GM12878 (cell line): ENCODE measurements around the gene LIX1L. TPM values are rescaled to one million over a fixed set of nuclear protein-coding genes. Genes with fewer than 3 reads are reported as not detected.
A peak's percentile ranks its signal among the peaks of the same experiment; 100 is the strongest.

Experiments used
- ATAC-seq: fragments of 200-7000 bp; cut with Tn5 transposase; 3 replicates; pipeline ENCODE4 v1.9.1; 2020; ENCODE audit warnings: mild to moderate bottlenecking, moderate library complexity
- BruUV-seq: library from RNA; stranded (reverse); fragments of 400-500 nt; replicated peaks from 2 replicates; lab custom pipeline; 2021; lab: Mats Ljungman, UMichigan
- CTCF ChIA-PET: fragments of 300-600 bp; sonication (Branson Sonifier 250); formaldehyde crosslinking; extraction: SDS; loops from one replicate; lab custom pipeline; 2021; ENCODE audit warnings: inconsistent platforms; lab: Yijun Ruan, JAX
- POLR2A ChIA-PET: fragments of 350-600 bp; formaldehyde crosslinking; extraction: SDS; loops from one replicate; lab custom pipeline; 2021; ENCODE audit warnings: inconsistent platforms; lab: Charles Lee
- RAD21 ChIA-PET: fragments of 300-600 bp; sonication (Branson Sonifier 250); formaldehyde crosslinking; loops from one replicate; lab custom pipeline; 2023; ENCODE audit warnings: antibody characterized with exemption; ENCODE audit not compliant: unreplicated experiment; lab: Charles Lee
- SMC1A ChIA-PET: fragments of 300-600 bp; sonication (Branson Sonifier 250); formaldehyde crosslinking; loops from one replicate; lab custom pipeline; 2023; ENCODE audit not compliant: unreplicated experiment, uncharacterized antibody; lab: Charles Lee
- DNase-seq: peaks from one replicate; pipeline ENCODE4 v3.0.0-alpha.2; 2011; ENCODE audit warnings: low read depth, low spot score
- FAIRE-seq: peaks from 3 replicates; lab custom pipeline; 2011; peaks lifted over from hg19 to GRCh38; lab: Jason Lieb, UNC
- H2AFZ ChIP-seq: 2 replicates; pipeline ENCODE4 v1.6.0; 2011; ENCODE audit warnings: low read depth, low read length, control low read depth; ENCODE audit not compliant: control insufficient read depth
- H3K27ac ChIP-seq: 2 replicates; pipeline ENCODE4 v1.5.1; 2011; ENCODE audit warnings: control low read depth; ENCODE audit not compliant: control insufficient read depth, insufficient read depth
- H3K27me3 ChIP-seq, 2 experiments: replicated peaks in 1 of 2; 2 replicates each; pipeline versions ENCODE4 v1.6.0 to v1.6.1; 2011; ENCODE audit warnings: low read length in 1 of 2; ENCODE audit not compliant: control insufficient read depth in 2 of 2, insufficient read depth in 2 of 2
- H3K36me3 ChIP-seq, 2 experiments: 2 replicates each; pipeline ENCODE4 v1.5.1; 2011; ENCODE audit warnings: low read length in 1 of 2; ENCODE audit not compliant: control insufficient read depth in 2 of 2, insufficient read depth in 2 of 2
- H3K4me1 ChIP-seq: 2 replicates; pipeline ENCODE4 v1.6.1; 2011; ENCODE audit warnings: mild to moderate bottlenecking, low read length, moderate library complexity, mixed read lengths; ENCODE audit not compliant: control insufficient read depth, insufficient read depth
- H3K4me2 ChIP-seq: 2 replicates; pipeline ENCODE4 v1.6.0; 2011; ENCODE audit warnings: control low read depth; ENCODE audit not compliant: control insufficient read depth, insufficient read depth
- H3K4me3 ChIP-seq: fragments of 200-600 bp; sonication (generic); 2 replicates; pipeline ENCODE4 v1.5.1; 2016
- H3K79me2 ChIP-seq: 2 replicates; pipeline ENCODE4 v1.6.0; 2011; ENCODE audit warnings: low read length; ENCODE audit not compliant: control insufficient read depth, insufficient read depth
- H3K9ac ChIP-seq: 2 replicates; pipeline ENCODE4 v1.8.0; 2011; ENCODE audit warnings: low read length, control low read depth, mixed read lengths; ENCODE audit not compliant: control insufficient read depth, insufficient read depth
- H3K9me3 ChIP-seq: replicated peaks from 3 replicates; pipeline ENCODE4 v1.5.1; 2011; ENCODE audit warnings: mild to moderate bottlenecking, low read length; ENCODE audit not compliant: control insufficient read depth, insufficient read depth
- H4K20me1 ChIP-seq: 2 replicates; pipeline ENCODE4 v1.6.0; 2011; ENCODE audit not compliant: control insufficient read depth, insufficient read depth
- CHD4 ChIP-seq: fragments of 200-600 bp; sonication (generic); IDR thresholded peaks from 2 replicates; pipeline ENCODE4 v1.6.1; 2016; ENCODE audit warnings: mild to moderate bottlenecking
- IRF4 ChIP-seq: IDR thresholded peaks from 2 replicates; pipeline ENCODE4 v1.6.1; 2011; ENCODE audit warnings: low read depth, low read length
- MEF2B ChIP-seq: fragments of 450-650 bp; IDR thresholded peaks from 2 replicates; pipeline ENCODE4 v1.6.1; 2018; ENCODE audit warnings: mild to moderate bottlenecking, moderate library complexity; ENCODE audit not compliant: partially characterized antibody, poor library complexity, severe bottlenecking
- MTA2 ChIP-seq: fragments of 450-650 bp; IDR thresholded peaks from 2 replicates; pipeline ENCODE4 v1.6.1; 2016; ENCODE audit warnings: low read depth, mild to moderate bottlenecking, moderate library complexity
- NFIC ChIP-seq: IDR thresholded peaks from 2 replicates; pipeline ENCODE4 v1.6.1; 2012; ENCODE audit warnings: low read depth, mild to moderate bottlenecking, inconsistent platforms, low read length, moderate library complexity
- NR2F1 ChIP-seq: fragments of 450-650 bp; conservative IDR thresholded peaks from 2 replicates; pipeline ENCODE4 v1.6.1; 2017; ENCODE audit warnings: mild to moderate bottlenecking
- PML ChIP-seq: IDR thresholded peaks from 2 replicates; pipeline ENCODE4 v1.6.1; 2012; ENCODE audit warnings: low read length, inconsistent platforms
- POU2F2 ChIP-seq: IDR thresholded peaks from 3 replicates; pipeline ENCODE4 v1.6.1; 2011; ENCODE audit warnings: low read depth, mild to moderate bottlenecking, low read length, borderline replicate concordance
- RB1 ChIP-seq: fragments of 450-650 bp; formaldehyde crosslinking; IDR thresholded peaks from 2 replicates; pipeline ENCODE4 v1.6.1; 2017; ENCODE audit warnings: mild to moderate bottlenecking, borderline replicate concordance
- RUNX3 ChIP-seq: IDR thresholded peaks from 2 replicates; pipeline ENCODE4 v1.6.1; 2012; ENCODE audit warnings: low read length, inconsistent platforms
- SUPT20H ChIP-seq: IDR thresholded peaks from 2 replicates; pipeline ENCODE4 v1.6.1; 2011; ENCODE audit warnings: low read depth, mild to moderate bottlenecking, low read length, moderate library complexity, borderline replicate concordance; ENCODE audit not compliant: control insufficient read depth
- WGBS: methylation state at CpG from one replicate; pipeline ENCODE4 v1.1.6; 2016; ENCODE audit warnings: low lambda C conversion rate; ENCODE audit not compliant: insufficient replicate concordance, insufficient coverage; ENCODE audit errors: missing lambda C conversion rate; 5-methylcytosine and 5-hydroxymethylcytosine counted together
- in situ Hi-C: fragments of 300-500 bp; cut with MboI; formaldehyde crosslinking; loops from 9 replicates; pipeline ENCODE4 v1.14.3; 2018; ENCODE audit warnings: mixed read lengths
- intact Hi-C: fragments of 100-400 bp; cut with micrococcal nuclease; formaldehyde crosslinking; loops from one replicate; pipeline ENCODE4 v1.14.2; 2022; ENCODE audit not compliant: unreplicated experiment
- polyA plus RNA-seq, 11 experiments: library from polyadenylated mRNA; depleted of rRNA in 4 of 11; unstranded in 6 of 11; stranded (reverse) in 5 of 11; fragments of >200 nt; fragmentation: Nextera tagmentation in 4 of 11; fragmentation: Illumina TruSeq in 1 of 11; extraction: Ambion mirVana in 4 of 11; extraction: Trizol in 1 of 11; gene quantifications; 1 replicate in 1 of 11; 2 replicates in 10 of 11; pipeline versions ENCODE4 v1.2.1 to v1.2.3, GENCODE V29; 2011 to 2016; ENCODE audit warnings: inconsistent platforms in 2 of 11, missing spikeins in 2 of 11, low read depth in 1 of 11
- total RNA-seq, 4 experiments: library from RNA; depleted of rRNA in 3 of 4; stranded (reverse); fragments of >200 nt in 3 of 4; fragmentation: Illumina TruSeq in 1 of 4; extraction: Trizol in 1 of 4; gene quantifications; 2 replicates each; pipeline versions ENCODE4 v1.2.1 to v1.2.3, GENCODE V29; 2013 to 2021
- TF ChIP-seq, protein P1 (sequence below): fragments of 450-650 bp; IDR thresholded peaks from 2 replicates; pipeline ENCODE4 v1.6.1; 2017; ENCODE audit warnings: mild to moderate bottlenecking, low read depth, inconsistent platforms; ENCODE audit not compliant: poor library complexity, severe bottlenecking
- TF ChIP-seq, protein P2 (sequence below): fragments of 450-650 bp; IDR thresholded peaks from 2 replicates; pipeline ENCODE4 v1.6.1; 2017; ENCODE audit warnings: low read depth, mild to moderate bottlenecking, moderate library complexity

The LIX1L gene
- total and polyA plus RNA-seq, 10 of the 15 experiments (the other 5 are each of a cell fraction or from before 2014, with no cell fraction given): 5.5 to 48.2 (median 15.3) TPM

DNA sequence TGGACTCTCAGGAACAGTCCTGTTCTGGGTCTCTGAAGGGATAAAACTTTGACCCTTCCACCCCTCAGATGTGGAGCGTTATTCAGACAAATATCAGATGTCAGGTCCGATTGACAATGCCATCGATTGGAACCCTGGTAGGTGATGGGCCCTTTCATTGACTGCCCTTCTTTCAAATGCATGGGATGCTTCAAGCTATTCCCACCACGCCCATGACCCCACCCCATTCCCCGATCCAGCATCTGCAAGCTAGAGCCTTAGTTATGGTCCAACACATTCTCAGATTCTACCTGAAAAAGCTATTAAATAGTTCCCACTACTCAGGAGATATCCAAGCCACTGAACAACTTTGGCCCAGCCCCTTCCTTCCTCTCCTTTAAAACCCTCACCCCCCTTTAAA is 19.2 kb upstream of the LIX1L start:
- SMC1A ChIA-PET: interaction anchor here (0.7 to 10.9 kb wide), 15 partner anchors 12 to 132 kb away, joined by 3 to 244 read pairs (median 20); partner anchors contain the start of genes ANKRD34A, LIX1L, NUDT17 and PIAS3
- Histone ChIP-seq H3K27ac (no peak overlapping the region), H3K4me3 (no peak overlapping the region), H3K79me2 (no peaks in the 10 kb centered on the region), H3K9ac (no peak overlapping the region), H3K27me3 (no peaks in the 10 kb centered on the region), H3K4me1 (peaks cover 44% of the 10 kb centered on the region), H3K36me3 (no peaks in the 10 kb centered on the region), H3K4me2 (no peak overlapping the region), H2AFZ (peak overlapping the region; percentile 58; the same call in 1 of the 2 replicates), H4K20me1 (no peaks in the 10 kb centered on the region), H3K9me3 (no peaks in the 10 kb centered on the region)
- POLR2A ChIA-PET: interaction anchor here (0.7 to 6.5 kb wide), 9 partner anchors 8 to 55 kb away, joined by 3 to 102 read pairs (median 8); partner anchors contain the start of genes ANKRD34A, POLR3GL and TXNIP
- DNase-seq: no peak
- TF ChIP-seq POU2F2 (no peak), RB1 (no peak), IRF4 (no peak), NFIC (no peak)
- WGBS: 62% methylated on average over 5 of the region's 5 CpGs
- no peak for ATAC-seq
- in situ Hi-C loops (no loop called here), intact Hi-C loops (loop anchor here (1.0 to 2.0 kb wide), 3 partner anchors 18 to 36 kb away; partner anchors contain the start of gene LIX1L)
- RAD21 ChIA-PET: interaction anchor here (0.7 to 7.9 kb wide), 13 partner anchors 12 to 184 kb away, joined by 3 to 136 read pairs (median 8); partner anchors contain the start of genes ANKRD34A, LIX1L, NUDT17 and PEX11B
- no TSS peak for BruUV-seq
- no peak for FAIRE-seq
- CTCF ChIA-PET: interaction anchor here (0.7 to 9.4 kb wide), 21 partner anchors 9 to 131 kb away, joined by 3 to 361 read pairs (median 7); partner anchors contain the start of genes ANKRD34A, LIX1L, NUDT17 and PEX11B

DNA sequence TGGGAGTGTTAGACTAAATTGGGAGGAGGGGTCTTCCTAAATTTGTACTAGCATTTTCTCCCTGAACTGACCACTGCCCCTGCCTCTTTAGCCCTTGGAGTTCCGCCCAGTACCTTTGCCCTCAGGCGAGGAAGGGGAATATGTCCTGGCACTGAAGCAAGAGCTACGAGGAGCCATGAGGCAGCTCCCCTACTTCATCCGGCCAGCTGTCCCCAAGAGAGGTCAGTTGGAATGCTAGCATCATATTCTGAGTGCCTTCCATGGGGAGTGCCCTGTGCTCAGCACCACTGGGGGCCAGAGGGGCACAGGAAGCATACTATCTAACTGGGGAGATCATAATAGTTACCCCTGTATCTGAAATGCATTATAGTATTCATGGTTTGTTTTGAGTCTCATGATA is 17.4 kb upstream of the LIX1L start:
- CTCF ChIA-PET: interaction anchor here (5.6 to 8.5 kb wide), 2 partner anchors 11 to 35 kb away, joined by 65 to 361 read pairs; partner anchors contain the start of genes ANKRD34A and POLR3GL
- ATAC-seq (no peak), FAIRE-seq (no peak), DNase-seq (no peak)
- Histone ChIP-seq H3K79me2 (no peaks in the 10 kb centered on the region), H4K20me1 (no peaks in the 10 kb centered on the region), H3K9me3 (no peaks in the 10 kb centered on the region), H2AFZ (no peak overlapping the region), H3K4me3 (no peak overlapping the region), H3K27me3 (no peaks in the 10 kb centered on the region), H3K4me2 (no peak overlapping the region), H3K9ac (no peak overlapping the region), H3K36me3 (no peaks in the 10 kb centered on the region), H3K27ac (no peak overlapping the region), H3K4me1 (peaks cover 29% of the 10 kb centered on the region)
- WGBS: 96% methylated on average over 4 of the region's 4 CpGs
- SMC1A ChIA-PET: interaction anchor here (6.7 to 10.9 kb wide), 3 partner anchors 10 to 34 kb away, joined by 93 to 244 read pairs (median 180); partner anchors contain the start of genes ANKRD34A, POLR3GL and TXNIP
- POLR2A ChIA-PET: interaction anchor here (6.5 kb wide), 1 partner anchor 11 kb away, joined by 102 read pairs; the partner anchor contains the start of genes ANKRD34A and POLR3GL
- RAD21 ChIA-PET: interaction anchor here (7.9 kb wide), 1 partner anchor 10 kb away, joined by 100 read pairs; the partner anchor contains the start of genes ANKRD34A and POLR3GL
- no TSS peak for BruUV-seq
- intact Hi-C loops: no loop called here
- in situ Hi-C loops: no loop called here
- TF ChIP-seq PML: no peak
- no peak for TF ChIP-seq NR2F1
- TF ChIP-seq, protein P1, sequence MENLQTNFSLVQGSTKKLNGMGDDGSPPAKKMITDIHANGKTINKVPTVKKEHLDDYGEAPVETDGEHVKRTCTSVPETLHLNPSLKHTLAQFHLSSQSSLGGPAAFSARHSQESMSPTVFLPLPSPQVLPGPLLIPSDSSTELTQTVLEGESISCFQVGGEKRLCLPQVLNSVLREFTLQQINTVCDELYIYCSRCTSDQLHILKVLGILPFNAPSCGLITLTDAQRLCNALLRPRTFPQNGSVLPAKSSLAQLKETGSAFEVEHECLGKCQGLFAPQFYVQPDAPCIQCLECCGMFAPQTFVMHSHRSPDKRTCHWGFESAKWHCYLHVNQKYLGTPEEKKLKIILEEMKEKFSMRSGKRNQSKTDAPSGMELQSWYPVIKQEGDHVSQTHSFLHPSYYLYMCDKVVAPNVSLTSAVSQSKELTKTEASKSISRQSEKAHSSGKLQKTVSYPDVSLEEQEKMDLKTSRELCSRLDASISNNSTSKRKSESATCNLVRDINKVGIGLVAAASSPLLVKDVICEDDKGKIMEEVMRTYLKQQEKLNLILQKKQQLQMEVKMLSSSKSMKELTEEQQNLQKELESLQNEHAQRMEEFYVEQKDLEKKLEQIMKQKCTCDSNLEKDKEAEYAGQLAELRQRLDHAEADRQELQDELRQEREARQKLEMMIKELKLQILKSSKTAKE: no peak
- no peak for TF ChIP-seq SUPT20H
- no peak for TF ChIP-seq MTA2
- TF ChIP-seq CHD4: no peak
- TF ChIP-seq IRF4: no peak
- TF ChIP-seq MEF2B: no peak
- TF ChIP-seq RUNX3: no peak
- TF ChIP-seq, protein P2, sequence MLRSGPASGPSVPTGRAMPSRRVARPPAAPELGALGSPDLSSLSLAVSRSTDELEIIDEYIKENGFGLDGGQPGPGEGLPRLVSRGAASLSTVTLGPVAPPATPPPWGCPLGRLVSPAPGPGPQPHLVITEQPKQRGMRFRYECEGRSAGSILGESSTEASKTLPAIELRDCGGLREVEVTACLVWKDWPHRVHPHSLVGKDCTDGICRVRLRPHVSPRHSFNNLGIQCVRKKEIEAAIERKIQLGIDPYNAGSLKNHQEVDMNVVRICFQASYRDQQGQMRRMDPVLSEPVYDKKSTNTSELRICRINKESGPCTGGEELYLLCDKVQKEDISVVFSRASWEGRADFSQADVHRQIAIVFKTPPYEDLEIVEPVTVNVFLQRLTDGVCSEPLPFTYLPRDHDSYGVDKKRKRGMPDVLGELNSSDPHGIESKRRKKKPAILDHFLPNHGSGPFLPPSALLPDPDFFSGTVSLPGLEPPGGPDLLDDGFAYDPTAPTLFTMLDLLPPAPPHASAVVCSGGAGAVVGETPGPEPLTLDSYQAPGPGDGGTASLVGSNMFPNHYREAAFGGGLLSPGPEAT: no peak
